Upper lobe of right lung (tissue), 1 donor: ENCODE data around the gene PVR. TPM values are rescaled to one million over a fixed set of nuclear protein-coding genes. Genes with fewer than 3 reads are reported as not detected.

Source experiments
- ATAC-seq: fragments of 200-7000 bp; cut with Tn5 transposase; one replicate; pipeline ENCODE4 v1.9.1; 2020; ENCODE audit warnings: mild to moderate bottlenecking, moderate library complexity
- DNase-seq: peaks from one replicate; pipeline ENCODE4 v3.0.0-alpha.2; 2020
- H3K27ac ChIP-seq: fragments of 200-600 bp; one replicate; pipeline ENCODE4 v1.8.0; 2022
- H3K27me3 ChIP-seq: fragments of 200-600 bp; one replicate; pipeline ENCODE4 v1.8.0; 2022; ENCODE audit warnings: mild to moderate bottlenecking
- H3K36me3 ChIP-seq: fragments of 200-600 bp; one replicate; pipeline ENCODE4 v1.8.0; 2022
- H3K4me1 ChIP-seq: fragments of 200-600 bp; one replicate; pipeline ENCODE4 v1.8.0; 2022
- H3K4me3 ChIP-seq: fragments of 200-600 bp; one replicate; pipeline ENCODE4 v1.8.0; 2022; ENCODE audit warnings: mild to moderate bottlenecking
- H3K9me3 ChIP-seq: fragments of 200-600 bp; one replicate; pipeline ENCODE4 v1.8.0; 2022
- CTCF ChIP-seq: fragments of 200-600 bp; IDR thresholded peaks from one replicate; pipeline ENCODE4 v1.8.0; 2022; ENCODE audit warnings: antibody characterized with exemption
- intact Hi-C: fragments of 100-400 bp; cut with DNase I; formaldehyde crosslinking; loops from one replicate; pipeline ENCODE4 v1.11.0; 2022
- total RNA-seq: library from RNA; stranded (reverse); fragmentation: NEBNext Ultra II Directional; extraction: Animal tissue kit (Norgen Biotek cat#: 25700); gene quantifications from one replicate; pipeline ENCODE4 v1.2.1, GENCODE V29; 2021
- donor health status: DM: no; HTN: yes; CAD: no; lungs with severe emphysema.

The PVR gene
- total RNA-seq, 1 donor from 2014 or later: 40.8 TPM

GRCh38 chr19:44700547-44700946, 56.8 kb downstream of the PVR start:
- intact Hi-C loops: no loop called here
- ATAC-seq: no peak
- no peak for TF ChIP-seq CTCF

DNA sequence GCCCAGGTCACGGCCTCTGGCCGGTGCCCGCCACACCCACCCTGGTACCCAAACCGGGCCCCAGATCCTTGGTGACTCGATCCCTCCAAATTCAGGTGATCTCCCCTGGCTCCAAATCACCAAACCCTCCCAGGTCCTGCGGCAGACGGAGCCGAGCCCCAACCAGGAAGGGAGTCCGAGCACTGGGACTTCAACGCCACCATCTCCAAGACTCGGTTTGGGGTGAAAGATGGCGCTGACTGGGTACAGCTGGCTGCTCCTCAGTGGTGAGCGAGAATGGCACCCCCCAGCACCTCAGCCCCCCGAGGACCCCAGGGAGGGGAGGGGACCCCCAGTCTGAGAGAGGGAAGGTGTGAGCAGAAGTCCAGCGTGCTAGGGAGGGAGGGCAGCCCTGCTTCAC, 57.5 kb downstream of the PVR start:
- no peak for DNase-seq
- H3K27ac ChIP-seq: no peak overlapping the region

More at GRCh38 chr19:44700547-44700946, 56.8 kb downstream of the PVR start:
- no peak overlapping the region for H3K4me3 ChIP-seq
- H3K4me1 ChIP-seq: no peaks in the 10 kb centered on the region
- H3K36me3 ChIP-seq: no peaks in the 10 kb centered on the region
- DNase-seq: no peak
- H3K27ac ChIP-seq: no peak overlapping the region
- no peaks in the 10 kb centered on the region for H3K9me3 ChIP-seq
- H3K27me3 ChIP-seq: no peaks in the 10 kb centered on the region

DNA sequence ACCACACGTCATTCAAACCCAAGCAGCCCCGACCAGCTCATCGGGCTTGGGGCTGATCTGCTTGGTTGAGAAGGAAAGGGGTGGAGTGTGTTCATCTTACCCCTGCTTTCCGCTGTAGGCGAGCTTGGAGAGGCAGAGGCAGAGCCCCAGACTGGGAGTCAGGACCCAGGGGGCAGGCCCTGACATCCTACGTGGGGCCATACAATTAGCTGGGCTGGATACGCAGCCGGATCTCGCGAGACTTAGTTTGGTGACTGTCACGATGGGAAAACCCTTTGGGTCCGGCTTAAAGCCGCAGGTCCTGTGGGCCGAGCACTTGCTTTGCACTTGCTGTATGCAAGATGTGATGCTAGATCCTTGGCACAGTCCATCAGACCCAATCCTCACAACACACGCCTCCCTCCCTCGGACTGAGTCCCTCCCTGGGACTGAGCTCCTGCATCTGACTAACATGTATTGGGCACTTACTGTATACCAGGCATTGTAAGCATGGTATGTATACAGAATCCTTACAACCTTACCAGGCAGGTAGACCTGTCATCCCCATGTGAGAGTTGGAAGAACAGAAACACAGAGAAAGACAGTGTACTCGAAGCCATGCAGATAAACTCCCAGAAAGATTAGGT, 59.0 kb downstream of the PVR start:
- Histone ChIP-seq H3K9me3 (no peaks in the 10 kb centered on the region), H3K27ac (no peak overlapping the region), H3K4me1 (no peaks in the 10 kb centered on the region), H3K36me3 (no peaks in the 10 kb centered on the region), H3K4me3 (no peak overlapping the region), H3K27me3 (no peaks in the 10 kb centered on the region)
- TF ChIP-seq CTCF: no peak
- DNase-seq (no peak), ATAC-seq (no peak)
- intact Hi-C loops: no loop called here

More for the DNA sequence above, 57.5 kb downstream of the PVR start:
- no peak for ATAC-seq
- intact Hi-C loops: no loop called here
- Histone ChIP-seq H3K36me3 (no peaks in the 10 kb centered on the region), H3K27me3 (no peaks in the 10 kb centered on the region), H3K9me3 (no peaks in the 10 kb centered on the region), H3K4me3 (no peak overlapping the region), H3K4me1 (no peaks in the 10 kb centered on the region)
- no peak for TF ChIP-seq CTCF

DNA sequence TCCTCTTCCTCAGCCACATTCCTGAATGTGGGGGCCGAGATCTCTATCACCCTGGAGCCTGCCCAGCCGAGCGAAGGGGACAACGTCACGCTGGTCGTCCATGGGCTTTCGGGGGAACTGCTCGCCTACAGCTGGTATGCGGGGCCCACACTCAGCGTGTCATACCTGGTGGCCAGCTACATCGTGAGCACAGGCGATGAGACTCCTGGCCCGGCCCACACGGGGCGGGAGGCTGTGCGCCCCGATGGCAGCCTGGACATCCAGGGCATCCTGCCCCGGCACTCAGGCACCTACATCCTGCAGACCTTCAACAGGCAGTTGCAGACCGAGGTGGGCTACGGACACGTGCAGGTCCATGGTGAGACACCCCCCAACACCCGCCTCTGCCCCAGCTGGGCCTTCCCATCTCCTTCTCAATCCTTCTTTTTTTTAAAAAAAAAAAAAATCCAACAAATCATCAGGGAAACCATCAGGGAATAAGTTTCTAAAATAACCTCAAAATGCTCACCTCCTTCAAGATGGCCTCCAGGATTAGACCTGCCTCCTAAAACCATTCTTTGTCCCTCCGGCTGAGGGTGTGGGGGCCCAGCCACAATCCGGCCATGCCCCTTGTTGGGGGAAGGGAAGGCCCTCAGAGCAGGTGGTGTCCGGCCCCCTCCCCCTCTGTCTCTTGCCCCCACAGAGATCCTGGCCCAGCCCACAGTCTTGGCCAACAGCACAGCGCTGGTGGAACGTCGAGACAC, 59.8 kb downstream of the PVR start:
- DNase-seq (no peak), ATAC-seq (no peak)
- H3K27ac ChIP-seq: no peak overlapping the region
- intact Hi-C loops: no loop called here
- no peaks in the 10 kb centered on the region for H3K4me1 ChIP-seq
- H3K36me3 ChIP-seq: no peaks in the 10 kb centered on the region
- no peaks in the 10 kb centered on the region for H3K9me3 ChIP-seq
- H3K27me3 ChIP-seq: no peaks in the 10 kb centered on the region
- no peak for TF ChIP-seq CTCF
- no peak overlapping the region for H3K4me3 ChIP-seq

- no peak for TF ChIP-seq CTCF
- intact Hi-C loops: no loop called here
- Histone ChIP-seq H3K4me1 (no peaks in the 10 kb centered on the region), H3K9me3 (no peaks in the 10 kb centered on the region), H3K4me3 (no peak overlapping the region), H3K36me3 (no peaks in the 10 kb centered on the region), H3K27me3 (no peaks in the 10 kb centered on the region), H3K27ac (no peak overlapping the region)
- DNase-seq (no peak), ATAC-seq (no peak)
Observed at GRCh38 chr19:44704982-44705381, 61.3 kb downstream of the PVR start.
